AG04449 (cell line): ENCODE data around the gene DHRS7C.

Experiments used
- CTCF ChIA-PET: fragments of 350-600 bp; formaldehyde crosslinking; extraction: SDS; loops from one replicate; lab custom pipeline; 2021; ENCODE audit warnings: antibody characterized with exemption; lab: Yijun Ruan, JAX
- POLR2A ChIA-PET: fragments of 400-600, 350-600 bp; formaldehyde crosslinking; extraction: SDS; loops from one replicate; lab custom pipeline; 2020; ENCODE audit warnings: antibody characterized with exemption, inconsistent platforms; lab: Yijun Ruan, JAX
- DNase-seq: peaks from one replicate; pipeline ENCODE4 v3.0.0-alpha.2; 2010; ENCODE audit warnings: low read depth, low spot score
- H3K4me3 ChIP-seq: 2 replicates; pipeline ENCODE4 v1.5.1; 2011; ENCODE audit warnings: low read depth, mild to moderate bottlenecking, control low read depth, low read length
- TF ChIP-seq, protein P1 (sequence below): IDR thresholded peaks from one replicate; pipeline ENCODE4 v1.5.1; 2011; ENCODE audit warnings: mild to moderate bottlenecking, moderate library complexity, low read length, control low read depth, inconsistent platforms; ENCODE audit not compliant: insufficient read depth; ENCODE audit errors: missing control alignments

Gene DHRS7C

DNA sequence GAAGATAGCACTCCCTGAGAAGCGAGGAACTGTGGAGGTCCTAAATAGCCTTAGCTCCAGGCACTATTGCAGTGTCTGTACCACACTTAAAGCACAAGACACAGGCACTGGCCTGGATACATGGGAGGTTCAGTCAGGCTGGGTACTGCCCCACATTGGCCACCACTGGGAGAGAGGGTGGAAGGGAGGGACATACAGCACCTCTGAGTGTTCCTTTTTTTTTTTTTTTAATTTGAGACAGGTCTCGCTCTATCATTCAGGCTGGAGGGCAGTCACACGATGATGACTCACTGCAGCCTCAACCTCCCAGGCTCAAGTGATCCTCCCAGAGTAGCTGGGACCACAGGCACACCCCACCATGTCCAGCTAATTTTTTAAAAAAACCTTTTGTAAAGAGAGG lies 29.1 kb upstream of the DHRS7C start:
- no peak for DNase-seq
- POLR2A ChIA-PET: no interaction called here
- TF ChIP-seq, protein P1, sequence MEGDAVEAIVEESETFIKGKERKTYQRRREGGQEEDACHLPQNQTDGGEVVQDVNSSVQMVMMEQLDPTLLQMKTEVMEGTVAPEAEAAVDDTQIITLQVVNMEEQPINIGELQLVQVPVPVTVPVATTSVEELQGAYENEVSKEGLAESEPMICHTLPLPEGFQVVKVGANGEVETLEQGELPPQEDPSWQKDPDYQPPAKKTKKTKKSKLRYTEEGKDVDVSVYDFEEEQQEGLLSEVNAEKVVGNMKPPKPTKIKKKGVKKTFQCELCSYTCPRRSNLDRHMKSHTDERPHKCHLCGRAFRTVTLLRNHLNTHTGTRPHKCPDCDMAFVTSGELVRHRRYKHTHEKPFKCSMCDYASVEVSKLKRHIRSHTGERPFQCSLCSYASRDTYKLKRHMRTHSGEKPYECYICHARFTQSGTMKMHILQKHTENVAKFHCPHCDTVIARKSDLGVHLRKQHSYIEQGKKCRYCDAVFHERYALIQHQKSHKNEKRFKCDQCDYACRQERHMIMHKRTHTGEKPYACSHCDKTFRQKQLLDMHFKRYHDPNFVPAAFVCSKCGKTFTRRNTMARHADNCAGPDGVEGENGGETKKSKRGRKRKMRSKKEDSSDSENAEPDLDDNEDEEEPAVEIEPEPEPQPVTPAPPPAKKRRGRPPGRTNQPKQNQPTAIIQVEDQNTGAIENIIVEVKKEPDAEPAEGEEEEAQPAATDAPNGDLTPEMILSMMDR: no peak
- CTCF ChIA-PET: no interaction called here
- H3K4me3 ChIP-seq: no peak overlapping the region

DNA sequence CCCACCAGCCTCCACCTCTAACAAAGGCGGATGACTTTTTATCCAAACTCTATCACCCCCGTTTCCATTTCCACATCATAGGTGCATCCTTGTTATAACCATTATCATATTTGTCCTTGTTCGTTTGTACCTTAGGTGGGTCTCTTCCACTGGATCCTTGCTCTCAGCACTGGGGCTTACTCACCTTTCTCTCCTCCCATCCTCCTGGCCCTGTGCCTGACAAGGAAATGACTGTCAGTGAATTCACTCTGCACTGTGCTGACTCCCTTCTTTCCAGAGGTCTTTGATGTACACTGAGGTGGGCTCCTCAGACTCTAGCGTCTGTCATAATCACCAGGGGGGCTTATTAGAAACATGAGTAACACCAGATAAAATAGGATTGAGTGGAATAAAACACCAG lies 27.4 kb upstream of the DHRS7C start:
- ChIA-PET CTCF (no interaction called here), POLR2A (no interaction called here)
- H3K4me3 ChIP-seq: no peak overlapping the region
- TF ChIP-seq, protein P1: no peak
- DNase-seq: no peak

DNA sequence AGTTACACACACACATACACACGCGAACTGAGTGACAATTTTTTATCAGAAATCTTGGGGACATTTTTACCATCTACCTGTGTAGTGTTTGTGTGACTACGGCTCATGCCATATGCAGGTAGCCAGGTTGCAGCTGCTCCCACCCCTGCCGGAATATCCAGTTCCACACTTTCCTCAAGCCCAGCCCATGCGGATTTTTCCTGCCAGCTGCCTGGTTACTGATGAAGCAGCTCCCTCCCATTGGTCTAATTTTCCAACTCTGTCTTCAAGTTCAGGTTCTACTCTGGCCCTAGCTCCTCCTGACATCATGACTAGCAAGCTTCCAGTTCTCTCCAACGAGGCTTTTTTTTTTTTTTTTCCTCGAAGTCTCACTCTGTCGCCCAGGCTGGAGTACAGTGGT lies 25.7 kb upstream of the DHRS7C start:
- TF ChIP-seq, protein P1: no peak
- ChIA-PET POLR2A (no interaction called here), CTCF (no interaction called here)
- no peak overlapping the region for H3K4me3 ChIP-seq
- no peak for DNase-seq

DNA sequence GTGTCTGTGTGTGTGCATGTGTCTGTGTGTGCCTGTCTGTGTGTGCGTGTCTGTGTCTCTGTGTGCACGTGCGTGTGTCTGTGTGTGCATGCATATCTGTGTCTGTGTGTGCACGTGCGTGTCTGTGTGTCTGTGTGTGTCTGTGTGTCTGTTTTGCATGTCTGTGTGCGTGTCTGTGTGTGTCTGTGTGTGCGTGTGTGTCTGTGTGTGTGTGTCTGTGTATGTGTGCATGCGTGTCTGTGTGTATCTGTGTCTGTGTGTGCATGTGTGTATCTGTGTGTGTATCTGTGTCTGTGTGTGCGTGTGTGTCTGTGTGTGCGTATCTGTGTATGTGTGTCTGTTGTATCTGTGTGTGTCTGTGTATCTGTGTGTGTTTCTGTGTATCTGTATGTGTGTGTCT lies 25.1 kb upstream of the DHRS7C start:
- H3K4me3 ChIP-seq: no peak overlapping the region
- ChIA-PET POLR2A (no interaction called here), CTCF (no interaction called here)
- TF ChIP-seq, protein P1: no peak
- no peak for DNase-seq

DNA sequence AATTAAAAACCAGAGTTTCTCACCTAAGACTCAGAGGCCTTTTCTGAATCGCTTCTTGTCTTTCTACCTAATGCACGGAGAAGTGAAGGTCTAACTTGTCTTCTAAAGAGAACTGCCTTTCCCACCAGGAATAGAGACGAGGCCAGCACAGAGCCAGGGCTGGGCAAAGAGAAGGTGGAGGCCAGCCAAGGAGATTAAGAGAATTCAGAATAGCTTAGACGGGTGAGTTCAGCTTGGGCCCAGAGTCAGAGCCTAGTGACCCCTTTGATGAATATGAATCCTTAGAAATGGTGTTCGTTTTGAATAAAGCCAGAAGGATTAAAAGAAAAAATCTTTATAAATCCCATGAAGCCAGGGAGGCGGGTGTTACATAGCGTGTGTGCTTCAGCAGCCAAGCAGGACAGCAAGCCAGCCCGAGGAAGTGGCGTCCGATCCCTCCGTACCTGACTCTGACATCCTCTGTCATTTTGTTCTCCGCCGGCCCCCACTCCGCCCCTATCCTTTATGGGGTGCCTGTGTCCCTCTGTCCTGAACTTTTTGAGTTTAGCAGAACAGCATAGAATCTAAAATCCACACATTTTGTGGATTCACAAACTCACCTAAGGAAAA lies 23.0 kb upstream of the DHRS7C start:
- TF ChIP-seq, protein P1: no peak
- no peak for DNase-seq
- ChIA-PET POLR2A (no interaction called here), CTCF (no interaction called here)
- H3K4me3 ChIP-seq: no peak overlapping the region

DNA sequence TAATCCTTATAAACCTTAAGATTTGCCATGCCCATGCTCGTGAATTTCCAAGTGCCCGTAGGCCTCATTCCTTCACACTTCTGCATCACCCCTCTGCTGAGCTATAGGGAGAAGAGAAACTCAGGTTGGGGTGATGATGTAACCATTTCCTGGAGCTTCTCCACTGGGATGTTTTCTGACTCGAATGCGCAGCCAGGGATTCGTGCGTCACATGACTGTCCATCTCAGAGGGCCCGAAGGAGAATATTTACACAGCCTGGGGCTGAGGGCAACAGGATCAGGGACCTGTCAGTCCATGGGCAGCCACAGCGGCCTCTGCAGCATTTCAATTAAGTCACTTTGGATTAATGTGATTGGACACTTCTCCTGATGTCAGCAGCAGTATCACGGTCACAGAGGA lies 21.8 kb upstream of the DHRS7C start:
- H3K4me3 ChIP-seq: no peak overlapping the region
- ChIA-PET CTCF (interaction anchor here (0.6 kb wide), 1 partner anchor 83 kb away, joined by 3 read pairs; no protein-coding TSS in a partner anchor), POLR2A (no interaction called here)
- TF ChIP-seq, protein P1: no peak
- no peak for DNase-seq
